D721Med (cell line): Measurements from ENCODE around the gene MRPL33.

Experiments
- DNase-seq: peaks from one replicate; pipeline ENCODE4 v3.0.0; 2011; ENCODE audit warnings: low spot score; ENCODE audit not compliant: insufficient read length
- FAIRE-seq: peaks from 2 replicates; lab custom pipeline; 2011; peaks lifted over from hg19 to GRCh38; lab: Jason Lieb, UNC
- CTCF ChIP-seq: IDR thresholded peaks from 2 replicates; pipeline ENCODE4 v1.5.1; 2012; ENCODE audit warnings: mild to moderate bottlenecking, control low read depth; ENCODE audit not compliant: insufficient read depth; ENCODE audit errors: missing control alignments

MRPL33 gene

GRCh38 chr2:27796791-27797765 lies 25.6 kb downstream of the MRPL33 start:
- no peak for FAIRE-seq
- TF ChIP-seq CTCF = no peak
- DNase-seq = no peak

- no peak for TF ChIP-seq CTCF
- FAIRE-seq = no peak
Measured at GRCh38 chr2:27797841-27798240, 26.3 kb downstream of the MRPL33 start.

GRCh38 chr2:27798486-27798885 lies 27.0 kb downstream of the MRPL33 start:
- no peak for TF ChIP-seq CTCF
- no peak for FAIRE-seq
- no peak for DNase-seq

More at GRCh38 chr2:27797841-27798240, 26.3 kb downstream of the MRPL33 start:
- DNase-seq = no peak

GRCh38 chr2:27798948-27799645 lies 27.6 kb downstream of the MRPL33 start:
- DNase-seq (no peak), FAIRE-seq (no peak)
- TF ChIP-seq CTCF = no peak

GRCh38 chr2:27799646-27800010 lies 28.1 kb downstream of the MRPL33 start:
- no peak for TF ChIP-seq CTCF
- no peak for FAIRE-seq
- no peak for DNase-seq

- DNase-seq = no peak
- no peak for TF ChIP-seq CTCF
- no peak for FAIRE-seq
Measured at GRCh38 chr2:27800856-27801255, 29.3 kb downstream of the MRPL33 start.

- DNase-seq (no peak), FAIRE-seq (no peak)
- TF ChIP-seq CTCF = no peak
Measured at GRCh38 chr2:27802547-27802946, 31.0 kb downstream of the MRPL33 start.
